H1 (cell line): ENCODE data around the gene MAN1A2. TPM values are rescaled to one million over a fixed set of nuclear protein-coding genes. Genes with fewer than 3 reads are reported as not detected.

Source experiments
- CTCF ChIA-PET: fragments of 300-600 bp; sonication (Branson Sonifier 250); formaldehyde crosslinking; loops from one replicate; lab custom pipeline; 2021; ENCODE audit not compliant: partially characterized antibody; lab: Charles Lee
- POLR2A ChIA-PET: fragments of 300-600 bp; sonication (Branson Sonifier 250); formaldehyde crosslinking; loops from one replicate; lab custom pipeline; 2021; ENCODE audit warnings: inconsistent platforms; ENCODE audit not compliant: partially characterized antibody; lab: Charles Lee
- DNase-seq, 2 experiments: peaks; one replicate each; pipeline versions ENCODE4 v3.0.0 to v3.0.0-alpha.2; 2010 to 2022; ENCODE audit warnings: low spot score in 2 of 2, low read depth in 1 of 2, mixed read lengths in 1 of 2
- FAIRE-seq: peaks from 2 replicates; lab custom pipeline; 2011; peaks lifted over from hg19 to GRCh38; lab: Jason Lieb, UNC
- H2AFZ ChIP-seq: 2 replicates; pipeline ENCODE4 v1.8.1; 2012; ENCODE audit warnings: low read length, inconsistent platforms
- H2AK5ac ChIP-seq: 2 replicates; pipeline ENCODE4 v1.6.1; 2013; ENCODE audit warnings: low read depth, low read length
- H2BK120ac ChIP-seq: replicated peaks from 2 replicates; pipeline ENCODE3; 2013; ENCODE audit warnings: low read depth, low read length, inconsistent platforms
- H2BK12ac ChIP-seq: 2 replicates; pipeline ENCODE4 v1.6.1; 2013; ENCODE audit warnings: low read depth, low read length
- H2BK15ac ChIP-seq: 2 replicates; pipeline ENCODE4 v1.6.1; 2013; ENCODE audit warnings: low read length
- H2BK20ac ChIP-seq: 2 replicates; pipeline ENCODE4 v1.6.1; 2013; ENCODE audit warnings: low read length
- H2BK5ac ChIP-seq: 2 replicates; pipeline ENCODE4 v1.6.1; 2013; ENCODE audit warnings: low read depth, low read length
- H3K14ac ChIP-seq: 2 replicates; pipeline ENCODE4 v1.6.1; 2013; ENCODE audit warnings: inconsistent platforms; ENCODE audit not compliant: insufficient read length
- H3K18ac ChIP-seq: 2 replicates; pipeline ENCODE4 v1.6.1; 2013; ENCODE audit warnings: low read length; ENCODE audit errors: extremely low read depth
- H3K23ac ChIP-seq: 2 replicates; pipeline ENCODE4 v1.6.1; 2013; ENCODE audit warnings: inconsistent platforms; ENCODE audit not compliant: insufficient read length
- H3K23me2 ChIP-seq: 2 replicates; pipeline ENCODE4 v1.6.1; 2013; ENCODE audit warnings: low read depth, low read length
- H3K27ac ChIP-seq: 2 replicates; pipeline ENCODE4 v1.6.1; 2011; ENCODE audit warnings: low read depth, low read length, inconsistent platforms
- H3K27me3 ChIP-seq, 4 experiments: replicated peaks in 1 of 4; 1 replicate in 1 of 4; 2 replicates in 3 of 4; pipeline versions ENCODE4 v1.6.1 to v1.8.1; 2011 to 2013; ENCODE audit warnings: low read length in 3 of 4, mild to moderate bottlenecking in 3 of 4, inconsistent platforms in 2 of 4, mixed read lengths in 2 of 4, moderate library complexity in 1 of 4; ENCODE audit not compliant: control insufficient read depth in 3 of 4, insufficient read depth in 3 of 4; ENCODE audit errors: extremely low read depth in 1 of 4
- H3K36me3 ChIP-seq, 4 experiments: 2 replicates each; pipeline versions ENCODE4 v1.6.1 to v1.8.1; 2011 to 2013; ENCODE audit warnings: mild to moderate bottlenecking in 4 of 4, low read length in 3 of 4, moderate library complexity in 2 of 4, control low read depth in 1 of 4, inconsistent platforms in 1 of 4; ENCODE audit not compliant: insufficient read depth in 4 of 4, control insufficient read depth in 2 of 4
- H3K4ac ChIP-seq: replicated peaks from 2 replicates; pipeline ENCODE3; 2013; ENCODE audit warnings: low read length, low read depth, mixed read lengths, inconsistent platforms; ENCODE audit not compliant: insufficient read length
- H3K4me1 ChIP-seq, 4 experiments: replicated peaks in 1 of 4; 1 replicate in 1 of 4; 2 replicates in 3 of 4; pipeline versions ENCODE4 v1.6.1 to v1.8.1; 2011 to 2013; ENCODE audit warnings: low read length in 3 of 4, inconsistent platforms in 2 of 4, mixed read lengths in 1 of 4; ENCODE audit not compliant: insufficient read depth in 4 of 4, control insufficient read depth in 3 of 4
- H3K4me2 ChIP-seq, 2 experiments: 2 replicates each; pipeline versions ENCODE4 v1.6.1 to v1.8.1; 2011 to 2013; ENCODE audit warnings: low read depth in 2 of 2, low read length in 2 of 2, control low read depth in 1 of 2, inconsistent platforms in 1 of 2, mild to moderate bottlenecking in 1 of 2; ENCODE audit not compliant: insufficient read depth in 1 of 2
- H3K4me3 ChIP-seq, 4 experiments: fragments of 200-600, 300-600 bp in 1 of 4; sonication (generic), shearing (Covaris generic), sonication (Bioruptor Twin) in 1 of 4; 2 replicates each; pipeline versions ENCODE4 v1.5.1 to v1.8.1; 2011 to 2016; ENCODE audit warnings: low read length in 4 of 4, low read depth in 3 of 4, control low read depth in 2 of 4, inconsistent platforms in 2 of 4, mild to moderate bottlenecking in 2 of 4, mixed read lengths in 1 of 4, moderate library complexity in 1 of 4; ENCODE audit not compliant: insufficient read depth in 2 of 4; ENCODE audit errors: extremely low read depth in 1 of 4
- H3K56ac ChIP-seq: replicated peaks from 2 replicates; pipeline ENCODE3; 2013; ENCODE audit warnings: low read depth, mild to moderate bottlenecking, mixed read lengths, low read length, inconsistent platforms; ENCODE audit not compliant: insufficient read length
- H3K79me1 ChIP-seq: 2 replicates; pipeline ENCODE4 v1.6.1; 2013; ENCODE audit warnings: low read depth, low read length, control low read depth
- H3K79me2 ChIP-seq, 2 experiments: 2 replicates each; pipeline versions ENCODE4 v1.6.1 to v1.8.1; 2012 to 2013; ENCODE audit warnings: low read length in 2 of 2, mild to moderate bottlenecking in 2 of 2, inconsistent platforms in 1 of 2; ENCODE audit not compliant: insufficient read depth in 2 of 2, control insufficient read depth in 1 of 2
- H3K9ac ChIP-seq, 4 experiments: replicated peaks in 1 of 4; 1 replicate in 1 of 4; 2 replicates in 3 of 4; pipeline versions ENCODE4 v1.6.1 to v1.8.1; 2011 to 2013; ENCODE audit warnings: low read depth in 3 of 4, low read length in 3 of 4, control low read depth in 2 of 4, mild to moderate bottlenecking in 2 of 4, moderate library complexity in 2 of 4, inconsistent platforms in 1 of 4; ENCODE audit errors: extremely low read depth in 1 of 4
- H3K9me3 ChIP-seq, 2 experiments: 2 replicates each; pipeline versions ENCODE4 v1.6.1 to v1.8.1; 2012 to 2013; ENCODE audit warnings: mild to moderate bottlenecking in 2 of 2, moderate library complexity in 2 of 2, control low read depth in 1 of 2, inconsistent platforms in 1 of 2, low read depth in 1 of 2, low read length in 1 of 2, mixed read lengths in 1 of 2; ENCODE audit not compliant: insufficient read depth in 2 of 2
- H4K20me1 ChIP-seq, 2 experiments: replicated peaks in 1 of 2; 2 replicates each; pipeline versions ENCODE3 to v1.8.1; 2011 to 2013; ENCODE audit warnings: inconsistent platforms in 2 of 2, low read length in 2 of 2, mild to moderate bottlenecking in 1 of 2; ENCODE audit not compliant: insufficient read depth in 2 of 2, control insufficient read depth in 1 of 2
- H4K5ac ChIP-seq: 2 replicates; pipeline ENCODE4 v1.6.1; 2013; ENCODE audit warnings: low read length, low read depth, mixed read lengths, inconsistent platforms; ENCODE audit not compliant: insufficient read length
- H4K8ac ChIP-seq: 2 replicates; pipeline ENCODE4 v1.8.0; 2013; ENCODE audit warnings: mild to moderate bottlenecking, moderate library complexity, low read length, inconsistent platforms; ENCODE audit not compliant: insufficient read depth; ENCODE audit errors: extremely low read depth
- H4K91ac ChIP-seq: replicated peaks from 2 replicates; pipeline ENCODE3; 2013; ENCODE audit warnings: low read length, mixed read lengths, inconsistent platforms; ENCODE audit not compliant: insufficient read length
- BACH1 ChIP-seq: IDR thresholded peaks from 2 replicates; pipeline ENCODE4 v1.6.1; 2012; ENCODE audit warnings: low read length, improper control_type of control experiment
- CBX8 ChIP-seq: fragments of 300-800, 300-1000 bp; sonication (generic); IDR thresholded peaks from 2 replicates; pipeline ENCODE4 v1.7.1; 2016; ENCODE audit warnings: low read depth, low read length, borderline replicate concordance
- CTBP2 ChIP-seq: IDR thresholded peaks from 2 replicates; pipeline ENCODE4 v1.7.0; 2011; ENCODE audit warnings: borderline replicate concordance, mild to moderate bottlenecking, moderate library complexity, mixed read lengths, low read length; ENCODE audit not compliant: insufficient read depth, insufficient read length
- GABPA ChIP-seq: IDR thresholded peaks from 2 replicates; pipeline ENCODE4 v1.6.1; 2011; ENCODE audit warnings: mild to moderate bottlenecking, low read length, moderate library complexity, borderline replicate concordance; ENCODE audit not compliant: insufficient read depth
- NRF1 ChIP-seq: IDR thresholded peaks from 2 replicates; pipeline ENCODE4 v1.6.1; 2011; ENCODE audit warnings: mild to moderate bottlenecking, low read depth, low read length, improper control_type of control experiment
- RFX5 ChIP-seq: IDR thresholded peaks from 2 replicates; pipeline ENCODE4 v1.6.1; 2011; ENCODE audit warnings: low read depth, low read length, improper control_type of control experiment, borderline replicate concordance
- SAP30 ChIP-seq: fragments of 300-600 bp; sonication (generic); IDR thresholded peaks from 2 replicates; pipeline ENCODE4 v1.7.1; 2012; ENCODE audit warnings: low read length, moderate library complexity, mild to moderate bottlenecking, inconsistent platforms; ENCODE audit not compliant: insufficient read depth, insufficient replicate concordance
- ZNF274 ChIP-seq: IDR thresholded peaks from 2 replicates; pipeline ENCODE4 v1.7.0; 2012; ENCODE audit warnings: low read length, borderline replicate concordance; ENCODE audit errors: extremely low read depth
- WGBS, 2 experiments: shearing (Covaris generic) in 1 of 2; methylation state at CpG; one replicate each; pipeline versions ENCODE4 v1.1.6 to v1.1.7; 2013 to 2015; ENCODE audit warnings: low lambda C conversion rate in 2 of 2, mixed read lengths in 2 of 2, inconsistent platforms in 1 of 2, low coverage in 1 of 2, missing lambda C conversion rate in 1 of 2; ENCODE audit not compliant: insufficient replicate concordance in 2 of 2, insufficient coverage in 1 of 2, insufficient read length in 1 of 2; ENCODE audit errors: extremely low coverage in 1 of 2, missing lambda C conversion rate in 1 of 2; 5-methylcytosine and 5-hydroxymethylcytosine counted together
- polyA plus RNA-seq, 7 experiments: library from polyadenylated mRNA; depleted of rRNA in 3 of 7; stranded (reverse) in 5 of 7; unstranded in 2 of 7; fragments of >200 nt in 5 of 7; fragments of 200-250 nt in 2 of 7; gene quantifications; 1 replicate in 5 of 7; 2 replicates in 1 of 7; 4 replicates in 1 of 7; pipeline versions ENCODE4 v1.2.1 to v1.2.3, GENCODE V29; 2011 to 2013; ENCODE audit warnings: missing spikeins in 2 of 7, mixed read lengths in 2 of 7
- total RNA-seq: library from RNA; stranded (reverse); fragmentation: NEBNext Ultra II Directional; extraction: Animal tissue kit (Norgen Biotek cat#: 25700); gene quantifications from 2 replicates; pipeline ENCODE4 v1.2.1, GENCODE V29; 2021

The MAN1A2 gene
- total and polyA plus RNA-seq, 2 of the 8 experiments (the other 6 are each of a cell fraction or from before 2014, with no cell fraction given): 5.5 to 18.8 TPM

DNA sequence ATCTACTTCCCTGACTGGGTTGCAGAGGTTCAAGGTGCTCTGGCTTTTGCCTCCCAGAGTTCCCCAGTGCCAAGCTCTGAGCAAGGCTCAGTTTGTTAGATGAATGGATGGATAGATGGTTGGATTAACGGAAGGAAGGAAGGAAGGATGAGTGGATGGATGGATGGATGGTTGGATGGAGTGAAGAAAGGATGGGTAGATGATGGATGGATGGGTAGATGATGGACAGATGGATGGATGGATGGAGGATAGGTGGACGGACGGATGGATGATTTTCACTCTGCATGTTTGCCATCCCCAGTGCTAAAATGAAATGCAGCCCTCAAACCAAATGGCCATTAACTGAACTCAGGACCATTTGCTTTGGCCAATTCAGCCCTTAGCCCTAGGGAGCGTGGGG, 211.2 kb downstream of the MAN1A2 start:
- Histone ChIP-seq H4K91ac (no peak overlapping the region), H2BK5ac (no peak overlapping the region), H3K79me2 (no peaks in the 10 kb centered on the region), H2AK5ac (no peak overlapping the region), H2BK20ac (no peak overlapping the region), H2AFZ (no peak overlapping the region), H3K27me3 (no peaks in the 10 kb centered on the region), H3K9ac (no peak overlapping the region), H2BK12ac (no peak overlapping the region), H3K4me3 (no peak overlapping the region), H3K4me2 (no peak overlapping the region), H3K18ac (no peak overlapping the region), H4K20me1 (no peaks in the 10 kb centered on the region), H4K8ac (no peak overlapping the region), H3K36me3 (no peaks in the 10 kb centered on the region), H3K4me1 (peaks cover 0 to 5% (median 1%) of the 10 kb centered on the region in 4 experiments; a peak in 1 of 7 replicates), H2BK120ac (no peak overlapping the region), H3K79me1 (no peaks in the 10 kb centered on the region), H2BK15ac (no peak overlapping the region), H3K56ac (no peak overlapping the region), H3K23ac (no peak overlapping the region), H4K5ac (no peak overlapping the region), H3K14ac (no peak overlapping the region), H3K4ac (no peak overlapping the region), H3K27ac (no peak overlapping the region), H3K9me3 (no peaks in the 10 kb centered on the region), H3K23me2 (no peaks in the 10 kb centered on the region; the same call in 1 of the 2 replicates)
- FAIRE-seq: no peak
- 89 to 100% methylated on average over 1 to 4 of the region's 4 CpGs for WGBS, 2 experiments
- TF ChIP-seq BACH1: no peak
- TF ChIP-seq ZNF274: no peak
- TF ChIP-seq NRF1: no peak
- TF ChIP-seq SAP30: no peak
- no peak for TF ChIP-seq GABPA
- TF ChIP-seq RFX5: no peak
- TF ChIP-seq CBX8: no peak
- TF ChIP-seq CTBP2: no peak
- POLR2A ChIA-PET: no interaction called here
- CTCF ChIA-PET: interaction anchor here (0.7 to 4.4 kb wide), 5 partner anchors 10 to 176 kb away, joined by 3 to 18 read pairs (median 3); no protein-coding TSS in a partner anchor
- DNase-seq: no peak
